Measurements from ENCODE around the gene TMEM179.

TMEM179 gene

DNA sequence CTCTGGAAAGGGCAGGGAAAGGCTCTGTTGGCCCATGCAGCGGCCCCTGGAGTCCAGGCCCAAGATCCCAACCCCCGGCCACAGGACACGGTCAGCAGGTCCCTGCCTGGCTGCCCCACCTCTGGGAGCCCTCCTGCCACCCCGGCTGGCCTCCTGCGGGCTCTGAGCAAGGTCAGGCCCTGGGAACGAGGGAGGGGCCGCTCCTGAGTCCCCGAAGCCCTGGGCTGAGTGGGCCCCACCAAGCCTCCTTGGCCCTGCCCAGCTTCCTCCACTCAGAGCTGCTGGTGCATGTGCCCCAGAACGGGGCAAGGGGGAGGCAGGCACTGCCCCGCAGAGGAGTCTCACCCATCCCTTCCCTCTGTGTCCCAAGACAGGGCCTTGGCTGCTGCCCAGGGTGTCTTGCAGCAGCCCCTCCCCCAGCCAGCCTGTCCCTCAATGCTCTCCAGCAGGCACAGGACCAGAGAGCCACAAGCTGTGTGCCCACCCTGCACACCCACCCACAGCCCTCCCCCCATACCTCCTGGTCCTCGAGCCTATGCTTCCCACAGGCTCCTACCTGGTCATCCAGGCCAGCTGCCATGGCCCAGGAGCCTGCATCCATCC, 32.4 kb downstream of the TMEM179 start:
- no peak for DNase-seq (ENCODE audit: low read depth)
- no peak for TF ChIP-seq CTCF (IDR thresholded peaks at IDR 0.05; ENCODE audit: insufficient read depth, low read depth, low read length, missing control alignments)
- no peak overlapping the region for H3K4me3 ChIP-seq (ENCODE audit: low read length)

DNA sequence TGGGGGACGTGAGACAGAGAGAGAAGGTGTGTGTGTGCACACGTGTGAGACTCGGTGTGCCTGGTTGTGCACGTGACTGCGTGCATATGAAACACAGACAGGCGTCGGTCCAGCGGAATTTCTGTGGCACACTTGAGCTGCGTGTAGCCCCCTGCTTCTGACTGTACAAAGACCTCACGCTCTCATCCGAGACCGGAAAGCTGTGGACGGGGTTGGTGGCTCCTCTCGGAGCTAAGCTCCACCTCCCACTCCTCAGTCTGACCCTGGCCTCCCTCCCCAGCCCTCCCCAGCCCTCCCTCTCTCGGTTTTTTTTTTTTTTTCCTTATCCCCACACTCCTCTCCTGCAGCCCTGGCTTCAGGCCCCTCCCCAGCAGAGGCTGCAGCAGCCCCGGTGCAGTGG, 33.3 kb downstream of the TMEM179 start:
- no peak for TF ChIP-seq CTCF (IDR thresholded peaks at IDR 0.05; ENCODE audit: insufficient read depth, low read depth, low read length, missing control alignments)
- DNase-seq (ENCODE audit: low read depth), result no peak
- no peak overlapping the region for H3K4me3 ChIP-seq (ENCODE audit: low read length)

GRCh38 chr14:104569435-104569834, 35.1 kb downstream of the TMEM179 start:
- no peak overlapping the region for H3K4me3 ChIP-seq (ENCODE audit: low read length)
- DNase-seq (ENCODE audit: low read depth), result no peak
- TF ChIP-seq CTCF (IDR thresholded peaks at IDR 0.05; ENCODE audit: insufficient read depth, low read depth, low read length, missing control alignments), result no peak

DNA sequence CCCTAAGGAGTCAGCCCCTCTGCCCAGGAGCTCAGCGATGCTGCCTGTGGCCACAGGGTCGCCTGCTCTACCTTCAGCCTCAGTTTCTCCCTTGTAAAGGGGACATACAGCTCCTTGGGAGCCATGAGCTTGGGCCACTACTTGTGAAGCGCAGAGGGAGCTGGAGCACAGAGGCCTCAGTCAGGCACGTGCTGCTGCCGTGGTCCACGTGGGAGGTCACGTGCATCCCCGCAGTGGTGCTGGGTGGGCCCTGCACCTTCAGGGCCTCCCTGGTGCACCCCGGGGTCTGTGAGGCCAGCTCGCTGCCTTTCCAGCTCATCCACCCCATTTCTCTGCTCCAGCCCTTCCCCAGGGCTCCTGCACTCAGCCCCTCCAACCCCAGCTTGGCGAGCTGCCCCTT, 36.0 kb downstream of the TMEM179 start:
- no peak for TF ChIP-seq CTCF (IDR thresholded peaks at IDR 0.05; ENCODE audit: insufficient read depth, low read depth, low read length, missing control alignments)
- no peak for DNase-seq (ENCODE audit: low read depth)
- no peak overlapping the region for H3K4me3 ChIP-seq (ENCODE audit: low read length)

DNA sequence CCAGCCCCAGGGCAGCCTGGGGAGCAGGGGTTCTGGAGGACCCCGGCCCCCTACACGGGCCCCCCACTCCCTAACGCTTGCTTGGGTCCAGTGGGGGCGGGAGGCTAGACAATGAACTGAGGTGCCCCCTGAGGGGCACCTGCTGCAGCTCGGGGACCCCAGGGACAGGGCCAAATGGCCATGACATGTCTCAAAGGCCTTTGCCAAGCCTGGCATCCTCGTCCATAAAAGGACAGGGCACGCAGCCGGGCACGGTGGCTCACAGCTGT, 36.7 kb downstream of the TMEM179 start:
- no peak for TF ChIP-seq CTCF (IDR thresholded peaks at IDR 0.05; ENCODE audit: insufficient read depth, low read depth, low read length, missing control alignments)
- no peak overlapping the region for H3K4me3 ChIP-seq (ENCODE audit: low read length)
- no peak for DNase-seq (ENCODE audit: low read depth)

GRCh38 chr14:104567141-104567956, 37.2 kb downstream of the TMEM179 start:
- no peak for TF ChIP-seq CTCF (IDR thresholded peaks at IDR 0.05; ENCODE audit: insufficient read depth, low read depth, low read length, missing control alignments)
- DNase-seq (ENCODE audit: low read depth), result no peak
- no peak overlapping the region for H3K4me3 ChIP-seq (ENCODE audit: low read length)

Measured in epithelial cell of esophagus (primary cell).